ENCODE data around the gene RNASE7.

Gene RNASE7

DNA sequence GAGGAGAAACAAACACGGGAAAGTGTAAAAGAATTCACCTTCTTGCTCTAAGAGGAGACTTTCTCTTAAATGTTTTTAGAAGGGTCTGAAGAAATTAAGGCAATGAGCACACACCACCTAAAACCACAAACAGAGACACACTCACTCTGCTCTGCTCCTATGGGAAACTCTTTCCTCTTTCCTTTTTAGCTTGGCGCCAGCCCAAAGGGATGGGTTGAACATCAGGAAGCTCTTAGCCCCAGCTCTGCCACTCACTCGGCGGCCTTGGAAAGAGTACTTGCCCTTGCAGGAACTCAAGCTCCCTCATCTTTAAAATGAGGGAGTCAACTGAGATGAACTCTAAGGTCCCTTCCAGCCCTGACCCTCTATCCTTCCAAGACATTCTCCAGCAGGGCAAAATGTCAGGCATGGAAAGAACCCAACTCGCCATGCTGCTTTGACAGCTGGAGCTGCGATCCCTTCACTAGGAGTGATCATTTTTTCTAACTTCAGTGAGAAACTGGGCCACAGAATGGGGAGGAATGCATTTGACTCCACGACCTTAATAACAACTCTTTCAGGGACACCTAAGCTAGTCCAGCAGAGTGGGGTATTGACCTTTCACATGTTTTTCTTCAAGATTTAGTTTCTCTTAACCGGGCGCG lies 14.5 kb downstream of the RNASE7 start:
- Mint-ChIP-seq H3K36me3 (ENCODE audit: low read depth) (no peaks in the 10 kb centered on the region), H3K27ac (no peak overlapping the region), H3K9me3 (no peaks in the 10 kb centered on the region), H3K4me1 (peaks cover 22% of the 10 kb centered on the region), H3K27me3 (ENCODE audit: low read depth) (no peaks in the 10 kb centered on the region), H3K4me3 (no peak overlapping the region)
- TF ChIP-seq, protein P1, sequence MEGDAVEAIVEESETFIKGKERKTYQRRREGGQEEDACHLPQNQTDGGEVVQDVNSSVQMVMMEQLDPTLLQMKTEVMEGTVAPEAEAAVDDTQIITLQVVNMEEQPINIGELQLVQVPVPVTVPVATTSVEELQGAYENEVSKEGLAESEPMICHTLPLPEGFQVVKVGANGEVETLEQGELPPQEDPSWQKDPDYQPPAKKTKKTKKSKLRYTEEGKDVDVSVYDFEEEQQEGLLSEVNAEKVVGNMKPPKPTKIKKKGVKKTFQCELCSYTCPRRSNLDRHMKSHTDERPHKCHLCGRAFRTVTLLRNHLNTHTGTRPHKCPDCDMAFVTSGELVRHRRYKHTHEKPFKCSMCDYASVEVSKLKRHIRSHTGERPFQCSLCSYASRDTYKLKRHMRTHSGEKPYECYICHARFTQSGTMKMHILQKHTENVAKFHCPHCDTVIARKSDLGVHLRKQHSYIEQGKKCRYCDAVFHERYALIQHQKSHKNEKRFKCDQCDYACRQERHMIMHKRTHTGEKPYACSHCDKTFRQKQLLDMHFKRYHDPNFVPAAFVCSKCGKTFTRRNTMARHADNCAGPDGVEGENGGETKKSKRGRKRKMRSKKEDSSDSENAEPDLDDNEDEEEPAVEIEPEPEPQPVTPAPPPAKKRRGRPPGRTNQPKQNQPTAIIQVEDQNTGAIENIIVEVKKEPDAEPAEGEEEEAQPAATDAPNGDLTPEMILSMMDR (IDR thresholded peaks at IDR 0.05; ENCODE audit: unreplicated experiment in 3 of 3), result no peak

DNA sequence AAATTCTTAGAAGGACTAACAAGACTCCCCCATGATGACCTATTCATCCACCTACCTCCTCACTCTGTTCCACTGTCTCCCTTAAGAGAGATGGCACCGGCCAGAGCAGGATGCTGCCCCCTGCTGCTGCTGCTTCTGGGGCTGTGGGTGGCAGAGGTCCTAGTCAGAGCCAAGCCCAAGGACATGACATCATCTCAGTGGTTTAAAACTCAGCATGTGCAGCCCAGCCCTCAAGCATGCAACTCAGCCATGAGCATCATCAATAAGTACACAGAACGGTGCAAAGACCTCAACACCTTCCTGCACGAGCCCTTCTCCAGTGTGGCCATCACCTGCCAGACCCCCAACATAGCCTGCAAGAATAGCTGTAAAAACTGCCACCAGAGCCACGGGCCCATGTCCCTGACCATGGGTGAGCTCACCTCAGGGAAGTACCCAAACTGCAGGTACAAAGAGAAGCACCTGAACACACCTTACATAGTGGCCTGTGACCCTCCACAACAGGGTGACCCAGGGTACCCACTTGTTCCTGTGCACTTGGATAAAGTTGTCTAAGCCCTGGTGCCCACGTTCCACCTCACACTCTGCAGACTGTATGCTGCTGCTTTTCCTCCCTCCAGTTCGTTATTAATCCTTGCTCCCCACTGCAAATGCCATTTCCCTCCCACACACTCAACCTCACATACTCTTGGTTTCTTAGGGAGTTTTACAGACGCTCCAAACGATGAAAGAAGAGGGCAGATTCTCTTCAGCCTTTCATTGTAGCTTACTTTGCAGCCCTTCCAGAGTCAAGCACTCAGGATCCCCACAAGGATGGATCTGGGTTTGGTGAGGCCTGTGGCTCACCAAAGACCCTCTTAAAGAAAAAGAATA lies 15.9 kb downstream of the RNASE7 start, which contains the start of gene RNASE8:
TSS of gene RNASE8 (plus strand) at position 20 of the 873 bp plus-strand sequence. CDS start at position 91, 71 bp downstream.
- Mint-ChIP-seq H3K9me3 (no peaks in the 10 kb centered on the region), H3K27ac (peak within 1 kb of the TSS; percentile 58 to 88 (median 84)), H3K27me3 (ENCODE audit: low read depth) (peaks cover 4% of the 10 kb centered on the region), H3K4me1 (peaks cover 28% of the 10 kb centered on the region), H3K4me3 (peak within 1 kb of the TSS in 2 of 3 experiments; percentile 4 to 6), H3K36me3 (ENCODE audit: low read depth) (no peaks in the 10 kb centered on the region)
- TF ChIP-seq, protein P1 (IDR thresholded peaks at IDR 0.05; ENCODE audit: unreplicated experiment in 3 of 3), result no peak

GRCh38 chr14:21058903-21059302 lies 16.7 kb downstream of the RNASE7 start:
- Mint-ChIP-seq H3K27me3 (ENCODE audit: low read depth) (peaks cover 4% of the 10 kb centered on the region), H3K27ac (peak overlapping the region; percentile 58 to 88 (median 84)), H3K9me3 (no peaks in the 10 kb centered on the region), H3K4me3 (no peak overlapping the region), H3K4me1 (peaks cover 34% of the 10 kb centered on the region), H3K36me3 (ENCODE audit: low read depth) (no peaks in the 10 kb centered on the region)
- TF ChIP-seq, protein P1 (IDR thresholded peaks at IDR 0.05; ENCODE audit: unreplicated experiment in 3 of 3), result no peak

DNA sequence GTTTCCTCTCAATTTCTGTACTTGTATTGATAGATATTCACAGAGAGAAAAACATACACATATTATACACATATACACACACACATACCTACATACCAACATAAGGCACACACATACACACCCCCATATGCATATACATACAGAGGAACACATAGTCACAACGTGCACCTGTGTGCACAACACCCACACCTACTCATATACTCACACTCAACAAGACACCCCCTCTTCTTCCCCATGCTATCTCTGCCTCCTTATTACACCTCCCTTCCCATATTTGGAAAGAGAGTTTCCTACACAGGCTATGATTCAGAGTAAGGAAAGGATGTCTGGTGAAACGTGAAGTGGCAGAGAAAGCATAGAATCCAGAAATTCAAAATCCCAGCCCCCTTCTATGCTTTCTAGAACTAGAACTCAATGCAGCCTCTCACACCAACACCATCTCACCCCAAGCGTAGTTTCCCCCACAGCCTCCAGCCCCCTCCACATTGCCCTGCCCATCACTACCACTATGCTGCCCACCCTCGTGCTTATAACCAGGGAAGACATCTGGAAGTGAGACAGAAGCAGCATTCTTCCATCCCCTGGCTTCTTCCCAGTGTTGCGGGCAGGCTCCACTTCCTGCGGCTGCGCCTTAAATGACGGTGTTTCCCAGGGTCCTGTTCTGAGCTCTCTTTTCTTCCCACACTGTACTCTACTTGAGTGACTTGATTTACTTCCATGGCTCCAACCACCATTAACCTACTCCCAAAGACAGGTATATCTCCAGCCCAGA lies 17.9 kb downstream of the RNASE7 start:
- TF ChIP-seq, protein P1 (IDR thresholded peaks at IDR 0.05; ENCODE audit: unreplicated experiment in 3 of 3), result no peak
- Mint-ChIP-seq H3K4me1 (peaks cover 31% of the 10 kb centered on the region), H3K27ac (peak overlapping the region; percentile 44 to 78 (median 54)), H3K9me3 (no peaks in the 10 kb centered on the region), H3K4me3 (no peak overlapping the region), H3K27me3 (ENCODE audit: low read depth) (peaks cover 4% of the 10 kb centered on the region), H3K36me3 (ENCODE audit: low read depth) (no peaks in the 10 kb centered on the region)

DNA sequence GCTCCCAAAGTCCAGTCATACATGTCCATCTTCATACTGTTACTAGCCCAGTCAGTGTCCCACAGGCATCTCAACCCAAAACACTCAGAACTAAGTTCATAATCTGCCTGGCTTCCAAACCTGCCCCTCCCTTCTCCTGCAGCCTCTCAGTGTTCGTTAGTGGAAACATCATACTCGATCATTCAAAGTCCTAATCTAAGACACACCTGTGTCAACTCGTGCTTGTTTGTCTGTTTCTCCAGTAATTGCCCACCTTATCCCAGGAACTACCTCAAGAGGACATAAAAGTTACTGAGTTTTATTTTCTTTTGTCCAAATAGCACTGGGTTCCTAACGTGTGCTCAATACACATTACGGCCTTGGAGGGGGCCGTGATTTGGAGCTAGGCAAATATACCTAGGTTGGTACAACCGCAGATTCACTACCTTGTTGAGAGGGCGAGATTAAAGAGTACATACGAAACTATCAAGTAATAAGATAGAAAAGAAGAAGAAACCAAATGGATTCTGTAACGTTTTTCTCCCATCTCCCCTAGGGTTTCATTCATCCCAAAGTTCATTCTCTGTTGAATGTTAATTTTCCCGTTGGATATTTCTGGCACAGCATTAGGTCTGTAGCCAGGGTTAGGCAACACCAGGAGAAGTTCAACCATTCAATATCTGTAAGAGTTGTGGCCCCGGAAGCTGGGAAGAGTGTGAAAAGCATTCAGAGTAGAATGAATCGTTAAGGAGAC lies 18.6 kb downstream of the RNASE7 start:
- no peaks in the 10 kb centered on the region for H3K36me3 Mint-ChIP-seq (ENCODE audit: low read depth)
- H3K4me1 Mint-ChIP-seq, result peaks cover 31% of the 10 kb centered on the region
- TF ChIP-seq, protein P1 (IDR thresholded peaks at IDR 0.05; ENCODE audit: unreplicated experiment in 3 of 3), result no peak
- peak overlapping the region in 1 of 3 experiments; percentile 8 for H3K4me3 Mint-ChIP-seq
- H3K27ac Mint-ChIP-seq, result peak overlapping the region; percentile 4 to 78 (median 54)
- H3K9me3 Mint-ChIP-seq, result no peaks in the 10 kb centered on the region
- H3K27me3 Mint-ChIP-seq (ENCODE audit: low read depth), result peaks cover 4% of the 10 kb centered on the region
